Endothelial cell of umbilical vein (primary cell): ENCODE data around the gene COG4.

Experiments
- CTCF ChIP-seq, 2 donors: IDR thresholded peaks; 1 replicate in 1 of 2; 2 replicates in 1 of 2; pipeline ENCODE4 v1.5.1; 2011; ENCODE audit warnings: low read length in 2 of 2, mild to moderate bottlenecking in 2 of 2, moderate library complexity in 2 of 2, control low read depth in 1 of 2, inconsistent platforms in 1 of 2, low read depth in 1 of 2; ENCODE audit not compliant: insufficient read depth in 1 of 2; ENCODE audit errors: extremely low read depth in 1 of 2
- EZH2 ChIP-seq: IDR thresholded peaks from 2 replicates; pipeline ENCODE4 v1.6.1; 2012; ENCODE audit warnings: borderline replicate concordance, low read depth, mild to moderate bottlenecking, moderate library complexity, low read length, inconsistent platforms; ENCODE audit not compliant: severe bottlenecking
- FOS ChIP-seq: IDR thresholded peaks from 2 replicates; pipeline ENCODE4 v1.6.1; 2011; ENCODE audit warnings: mild to moderate bottlenecking, low read length, moderate library complexity, borderline replicate concordance; ENCODE audit not compliant: insufficient read depth
- GATA2 ChIP-seq: IDR thresholded peaks from 2 replicates; pipeline ENCODE4 v1.7.0; 2011; ENCODE audit warnings: low read depth, mild to moderate bottlenecking, moderate library complexity, mixed read lengths, low read length; ENCODE audit not compliant: insufficient read length, insufficient read depth
- JUN ChIP-seq: IDR thresholded peaks from 2 replicates; pipeline ENCODE4 v1.6.1; 2011; ENCODE audit warnings: borderline replicate concordance, low read depth; ENCODE audit not compliant: insufficient read length, insufficient read depth
- MAX ChIP-seq: IDR thresholded peaks from 2 replicates; pipeline ENCODE4 v1.6.1; 2011; ENCODE audit not compliant: insufficient read depth, insufficient read length
- MYC ChIP-seq: IDR thresholded peaks from one replicate; pipeline ENCODE4 v1.6.1; 2011; ENCODE audit warnings: mild to moderate bottlenecking, low read depth, low read length
- POLR2A ChIP-seq: IDR thresholded peaks from 2 replicates; pipeline ENCODE4 v1.6.1; 2012; ENCODE audit warnings: low read depth, mild to moderate bottlenecking, control low read depth, low read length
- POLR2AphosphoS5 ChIP-seq: IDR thresholded peaks from 2 replicates; pipeline ENCODE4 v1.6.1; 2012; ENCODE audit warnings: low read depth, mild to moderate bottlenecking, control low read depth, low read length, moderate library complexity; ENCODE audit not compliant: insufficient read depth

- no peak for TF ChIP-seq MAX
- TF ChIP-seq POLR2A = no peak
- TF ChIP-seq CTCF (IDR thresholded peaks at IDR 0.05; ENCODE audit: extremely low read depth in 1 of 2, insufficient read depth in 1 of 2, low read depth in 1 of 2, low read length in 2 of 2) = no peak
- TF ChIP-seq POLR2AphosphoS5 = no peak
- no peak for TF ChIP-seq JUN
- TF ChIP-seq EZH2 = no peak
- no peak for TF ChIP-seq FOS
- TF ChIP-seq MYC = no peak
- TF ChIP-seq GATA2 = no peak
Observed at GRCh38 chr16:70512456-70512855, 10.9 kb downstream of the COG4 start.
